Gastroesophageal sphincter (tissue), 4 donors: ENCODE data around the gene PYGO1. TPM values are rescaled to one million over a fixed set of nuclear protein-coding genes. Genes with fewer than 3 reads are reported as not detected.

ENCODE experiments used
- ATAC-seq: fragments of 150-250 bp; one replicate; pipeline ENCODE4 v1.9.1; 2016; ENCODE audit warnings: mild to moderate bottlenecking, moderate library complexity
- H3K27ac ChIP-seq, 4 donors: fragments of 200-600 bp; sonication (generic) in 3 of 4; 1 replicate in 3 of 4; 2 replicates in 1 of 4; pipeline ENCODE4 v1.5.1; 2016 to 2019
- H3K27me3 ChIP-seq: fragments of 200-600 bp; sonication (generic); one replicate; pipeline ENCODE4 v1.5.1; 2019
- H3K36me3 ChIP-seq, 2 donors: fragments of 200-600 bp; sonication (generic); one replicate each; pipeline ENCODE4 v1.5.1; 2019; ENCODE audit warnings: control low read depth in 1 of 2
- H3K4me1 ChIP-seq, 3 donors: fragments of 200-600 bp; sonication (generic); 1 replicate in 2 of 3; 2 replicates in 1 of 3; pipeline ENCODE4 v1.5.1; 2016 to 2019; ENCODE audit warnings: control low read depth in 2 of 3
- H3K4me3 ChIP-seq, 2 donors: fragments of 200-600 bp; sonication (generic); one replicate each; pipeline ENCODE4 v1.5.1; 2019; ENCODE audit warnings: mild to moderate bottlenecking in 1 of 2, moderate library complexity in 1 of 2
- H3K9me3 ChIP-seq, 3 donors: fragments of 200-600 bp; sonication (generic); one replicate each; pipeline ENCODE4 v1.5.1; 2017 to 2019; ENCODE audit warnings: control low read depth in 2 of 3
- EP300 ChIP-seq: sonication (generic); formaldehyde crosslinking; IDR thresholded peaks from one replicate; pipeline ENCODE4 v1.6.1; 2017; ENCODE audit warnings: antibody characterized with exemption, mild to moderate bottlenecking
- POLR2A ChIP-seq, 2 donors: fragments of 450-650 bp; IDR thresholded peaks; one replicate each; pipeline ENCODE4 v1.6.1; 2017; ENCODE audit warnings: antibody characterized with exemption in 2 of 2, mild to moderate bottlenecking in 2 of 2, moderate library complexity in 1 of 2
- POLR2AphosphoS5 ChIP-seq: sonication (generic); formaldehyde crosslinking; IDR thresholded peaks from one replicate; pipeline ENCODE4 v1.6.1; 2017; ENCODE audit warnings: antibody characterized with exemption
- WGBS, 2 donors: methylation state at CpG; one replicate each; pipeline ENCODE4 v1.1.5; 2018; ENCODE audit warnings: low coverage in 1 of 2; 5-methylcytosine and 5-hydroxymethylcytosine counted together
- total RNA-seq, 4 donors: library from RNA; depleted of rRNA; stranded (reverse); fragments of >200 nt; gene quantifications; one replicate each; pipeline ENCODE4 v1.1.0, GENCODE V29; 2016
- TF ChIP-seq, protein P1 (sequence below), 4 experiments: fragments of 200-600 bp in 2 of 4; fragments of 450-650 bp in 2 of 4; sonication (generic) in 1 of 4; IDR thresholded peaks; one replicate each; pipeline ENCODE4 v1.5.1; 2017 to 2019; ENCODE audit warnings: antibody characterized with exemption in 4 of 4, mild to moderate bottlenecking in 2 of 4, moderate library complexity in 2 of 4

PYGO1 gene
- total RNA-seq, 4 donors from 2014 or later: 17.3 to 22.2 (median 20.9) TPM

DNA sequence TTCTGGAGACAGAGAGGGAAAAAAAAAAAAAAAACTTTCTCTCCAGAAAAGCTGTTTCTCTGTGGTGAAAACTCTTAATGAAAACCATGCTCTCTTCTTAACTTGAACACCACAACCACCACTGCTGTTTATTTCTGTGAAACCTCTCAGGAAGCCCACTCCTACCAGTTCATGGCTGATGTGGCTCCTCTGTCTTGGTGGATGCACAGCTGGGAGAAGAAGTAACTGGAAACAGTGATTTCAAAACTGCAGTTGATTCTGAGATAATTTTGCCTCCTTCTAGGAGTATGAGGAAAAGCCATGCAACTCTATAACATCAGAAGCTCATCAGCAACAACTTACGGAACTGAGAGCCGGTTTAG is 40.2 kb upstream of the PYGO1 start:
- H3K9me3 ChIP-seq: no peaks in the 10 kb centered on the region
- WGBS, 2 donors: 86 to 96% methylated on average over 2 of the region's 2 CpGs
- no peaks in the 10 kb centered on the region for H3K27me3 ChIP-seq
- no peaks in the 10 kb centered on the region for H3K36me3 ChIP-seq
- H3K4me1 ChIP-seq: no peaks in the 10 kb centered on the region
- TF ChIP-seq POLR2A (IDR thresholded peaks at IDR 0.05) (no peak), POLR2AphosphoS5 (no peak), EP300 (no peak)
- TF ChIP-seq, protein P1, sequence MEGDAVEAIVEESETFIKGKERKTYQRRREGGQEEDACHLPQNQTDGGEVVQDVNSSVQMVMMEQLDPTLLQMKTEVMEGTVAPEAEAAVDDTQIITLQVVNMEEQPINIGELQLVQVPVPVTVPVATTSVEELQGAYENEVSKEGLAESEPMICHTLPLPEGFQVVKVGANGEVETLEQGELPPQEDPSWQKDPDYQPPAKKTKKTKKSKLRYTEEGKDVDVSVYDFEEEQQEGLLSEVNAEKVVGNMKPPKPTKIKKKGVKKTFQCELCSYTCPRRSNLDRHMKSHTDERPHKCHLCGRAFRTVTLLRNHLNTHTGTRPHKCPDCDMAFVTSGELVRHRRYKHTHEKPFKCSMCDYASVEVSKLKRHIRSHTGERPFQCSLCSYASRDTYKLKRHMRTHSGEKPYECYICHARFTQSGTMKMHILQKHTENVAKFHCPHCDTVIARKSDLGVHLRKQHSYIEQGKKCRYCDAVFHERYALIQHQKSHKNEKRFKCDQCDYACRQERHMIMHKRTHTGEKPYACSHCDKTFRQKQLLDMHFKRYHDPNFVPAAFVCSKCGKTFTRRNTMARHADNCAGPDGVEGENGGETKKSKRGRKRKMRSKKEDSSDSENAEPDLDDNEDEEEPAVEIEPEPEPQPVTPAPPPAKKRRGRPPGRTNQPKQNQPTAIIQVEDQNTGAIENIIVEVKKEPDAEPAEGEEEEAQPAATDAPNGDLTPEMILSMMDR (IDR thresholded peaks at IDR 0.05): no peak
- no peak overlapping the region for H3K27ac ChIP-seq
- no peak for ATAC-seq
- no peak overlapping the region for H3K4me3 ChIP-seq

DNA sequence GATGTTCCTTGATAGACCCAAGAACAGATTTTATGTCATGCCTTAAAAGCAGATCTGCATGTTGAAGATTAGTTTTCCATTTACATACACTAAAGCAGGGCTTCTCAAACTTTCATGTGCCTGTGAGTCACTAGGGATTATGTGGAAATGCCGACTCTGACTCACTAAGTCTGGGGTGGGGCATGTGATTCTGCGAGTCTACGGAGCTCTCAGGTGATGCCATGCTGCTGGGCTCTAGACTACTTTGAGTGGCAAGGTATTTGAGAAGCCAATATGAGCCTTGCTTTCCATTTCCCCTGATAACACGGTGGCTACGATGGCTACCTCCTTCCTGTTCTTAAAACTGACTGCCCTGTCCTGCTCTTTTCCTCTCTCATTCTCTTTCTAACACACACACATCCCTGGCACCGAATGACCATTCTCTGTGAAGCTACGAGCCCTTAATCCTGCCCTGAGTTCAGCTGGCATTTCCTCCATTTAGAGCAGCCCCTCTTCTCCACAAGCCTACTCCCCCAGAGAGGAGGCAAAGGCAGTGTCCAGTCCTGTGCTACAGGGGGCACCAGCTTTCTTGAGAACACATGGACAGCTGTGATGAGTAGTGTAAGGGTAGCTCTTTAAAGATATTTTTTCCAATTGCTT is 39.7 kb upstream of the PYGO1 start:
- no peak overlapping the region for H3K4me3 ChIP-seq
- H3K9me3 ChIP-seq: no peaks in the 10 kb centered on the region
- H3K27ac ChIP-seq: no peak overlapping the region
- H3K27me3 ChIP-seq: no peaks in the 10 kb centered on the region
- no peaks in the 10 kb centered on the region for H3K36me3 ChIP-seq
- no peak for TF ChIP-seq POLR2A (IDR thresholded peaks at IDR 0.05)
- peak; percentile 55 for TF ChIP-seq POLR2AphosphoS5
- ATAC-seq: peak; percentile 50
- no peaks in the 10 kb centered on the region for H3K4me1 ChIP-seq
- 77 to 80% methylated on average over 6 of the region's 7 CpGs for WGBS, 2 donors

DNA sequence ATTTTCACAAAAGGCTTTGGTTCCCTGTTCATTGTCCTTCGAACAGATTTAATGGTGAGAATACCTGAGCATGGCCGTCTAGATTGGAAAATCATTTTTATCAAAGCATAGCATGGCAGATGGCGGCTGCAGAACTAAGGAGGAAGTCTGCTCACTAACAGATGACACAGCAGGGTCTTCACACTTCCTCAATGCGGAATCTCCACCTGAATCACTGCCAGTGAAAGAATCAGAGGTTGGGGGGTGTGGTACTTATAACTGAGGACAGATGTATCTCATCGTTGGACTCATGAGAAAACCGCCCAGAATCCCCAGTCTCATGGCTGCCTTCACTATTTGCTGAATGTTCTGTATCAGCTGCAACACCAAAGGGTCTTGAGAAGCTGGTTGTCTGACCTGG is 31.6 kb upstream of the PYGO1 start:
- no peak overlapping the region for H3K27ac ChIP-seq
- ATAC-seq: no peak
- no peaks in the 10 kb centered on the region for H3K27me3 ChIP-seq
- H3K4me1 ChIP-seq: no peaks in the 10 kb centered on the region
- WGBS, 2 donors: 81 to 84% methylated on average over 4 to 5 of the region's 6 CpGs
- H3K9me3 ChIP-seq: no peaks in the 10 kb centered on the region
- H3K36me3 ChIP-seq: no peaks in the 10 kb centered on the region
- TF ChIP-seq, protein P1 (IDR thresholded peaks at IDR 0.05): no peak
- no peak overlapping the region for H3K4me3 ChIP-seq

DNA sequence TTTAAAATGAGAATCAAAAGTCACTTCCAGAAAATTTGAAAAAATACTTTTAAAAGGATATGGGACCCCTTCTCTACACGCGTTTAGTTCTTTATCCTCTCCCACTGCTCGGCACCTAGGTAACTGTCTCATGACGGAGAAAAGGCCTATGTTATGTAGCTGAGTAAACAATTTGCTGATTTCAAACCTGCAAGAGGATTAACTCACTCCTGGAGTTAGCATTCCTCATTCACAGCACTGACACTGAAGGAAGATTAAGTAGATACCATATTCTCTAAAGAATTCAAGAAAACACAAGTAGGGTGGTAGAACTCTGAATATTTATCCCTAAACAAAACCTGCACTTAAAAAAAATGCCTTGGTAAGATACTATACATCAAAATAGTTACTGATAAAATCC is 30.2 kb upstream of the PYGO1 start:
- TF ChIP-seq, protein P1 (IDR thresholded peaks at IDR 0.05): no peak
- TF ChIP-seq POLR2A (IDR thresholded peaks at IDR 0.05) (no peak), POLR2AphosphoS5 (no peak), EP300 (no peak)
- Histone ChIP-seq H3K4me3 (no peak overlapping the region), H3K27ac (no peak overlapping the region), H3K4me1 (no peaks in the 10 kb centered on the region), H3K27me3 (no peaks in the 10 kb centered on the region), H3K36me3 (no peaks in the 10 kb centered on the region), H3K9me3 (no peaks in the 10 kb centered on the region)
- no peak for ATAC-seq
- 79 to 81% methylated on average over 4 of the region's 4 CpGs for WGBS, 2 donors

DNA sequence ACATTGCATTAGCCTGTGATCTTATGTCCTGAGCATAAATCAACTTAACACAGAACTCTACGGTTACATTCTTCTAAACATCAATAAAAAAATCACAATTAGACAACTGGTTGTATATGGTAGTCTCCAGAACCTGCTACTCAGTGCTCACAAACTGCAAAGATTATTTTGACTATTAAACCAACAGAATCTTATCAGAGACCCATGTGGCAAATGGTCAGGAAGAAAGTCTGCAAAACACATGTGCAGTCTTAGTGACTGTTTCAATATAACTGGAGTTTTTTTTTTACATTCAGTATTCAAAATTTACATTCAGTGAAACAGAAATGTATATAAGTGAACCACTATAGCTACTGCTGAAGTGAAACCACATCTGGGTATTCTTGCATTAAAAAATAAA is 27.3 kb upstream of the PYGO1 start:
- no peak for TF ChIP-seq EP300
- TF ChIP-seq POLR2A (IDR thresholded peaks at IDR 0.05): no peak
- TF ChIP-seq, protein P1 (IDR thresholded peaks at IDR 0.05): no peak
- no peak for TF ChIP-seq POLR2AphosphoS5
- Histone ChIP-seq H3K36me3 (no peaks in the 10 kb centered on the region), H3K9me3 (no peaks in the 10 kb centered on the region), H3K27ac (no peak overlapping the region), H3K27me3 (no peaks in the 10 kb centered on the region), H3K4me1 (no peaks in the 10 kb centered on the region), H3K4me3 (no peak overlapping the region)
- WGBS, 2 donors: 85 to 89% methylated on average over 1 of the region's 1 CpG
- ATAC-seq: no peak
